Stimulated activated CD4-positive, alpha-beta T cell treated with anti-CD3 and anti-CD28 coated beads, TNF-alpha, amount 100 ng/mL, for 4 hours (primary cell): ENCODE data around the gene STPG1.
A peak's percentile ranks its signal among the peaks of the same experiment; 100 is the strongest.

Experiments
- DNase-seq, 3 experiments: peaks; one replicate each; pipeline ENCODE4 v3.0.0-alpha.2; 2020; ENCODE audit warnings: low read depth in 3 of 3

Gene STPG1

GRCh38 chr1:24392982-24393650, 20.5 kb downstream of the STPG1 start:
- no peak for DNase-seq

- no peak for DNase-seq
Measured at GRCh38 chr1:24392604-24392946, 21.0 kb downstream of the STPG1 start.

- peak; percentile 36 to 47 (median 39) for DNase-seq
Measured at GRCh38 chr1:24391882-24392603, 21.5 kb downstream of the STPG1 start.

- peak in 2 of 3 experiments; percentile 49 to 61 for DNase-seq
Measured at GRCh38 chr1:24390924-24391782, 22.4 kb downstream of the STPG1 start.

GRCh38 chr1:24389231-24389678, 24.3 kb downstream of the STPG1 start:
- DNase-seq = no peak

GRCh38 chr1:24388331-24388885, 25.2 kb downstream of the STPG1 start:
- DNase-seq = no peak

GRCh38 chr1:24387636-24388175, 25.9 kb downstream of the STPG1 start:
- no peak for DNase-seq

GRCh38 chr1:24386931-24387330, 26.7 kb downstream of the STPG1 start:
- no peak for DNase-seq

- no peak for DNase-seq
Measured at GRCh38 chr1:24386241-24386640, 27.3 kb downstream of the STPG1 start.

GRCh38 chr1:24385160-24385940, 28.2 kb downstream of the STPG1 start:
- no peak for DNase-seq

- DNase-seq = no peak
Measured at GRCh38 chr1:24384251-24385090, 29.1 kb downstream of the STPG1 start.

- no peak for DNase-seq
Measured at GRCh38 chr1:24383381-24383940, 30.1 kb downstream of the STPG1 start.

- no peak for DNase-seq
Measured at GRCh38 chr1:24382165-24382577, 31.4 kb downstream of the STPG1 start.

- no peak for DNase-seq
Measured at GRCh38 chr1:24381256-24381655, 32.3 kb downstream of the STPG1 start.

GRCh38 chr1:24380508-24380907, 33.1 kb downstream of the STPG1 start:
- no peak for DNase-seq

GRCh38 chr1:24379733-24380315, 33.8 kb downstream of the STPG1 start:
- DNase-seq = no peak

GRCh38 chr1:24374891-24375786, 38.4 kb downstream of the STPG1 start:
- DNase-seq = no peak

- DNase-seq = no peak
Measured at GRCh38 chr1:24373710-24374109, 39.9 kb downstream of the STPG1 start.
